Peyer's patch (tissue), 4 donors: Measurements from ENCODE around the gene TACC2. TPM values are rescaled to one million over a fixed set of nuclear protein-coding genes. Genes with fewer than 3 reads are reported as not detected.

Experiments
- DNase-seq, 3 donors: peaks; one replicate each; pipeline ENCODE4 v3.0.0-alpha.2; 2017 to 2019
- H3K27ac ChIP-seq, 4 donors: fragments of 200-600 bp; sonication (generic); one replicate each; pipeline ENCODE4 v1.5.1; 2016 to 2019
- H3K27me3 ChIP-seq, 2 donors: fragments of 200-600 bp; sonication (generic); one replicate each; pipeline ENCODE4 v1.5.1; 2019
- H3K36me3 ChIP-seq, 3 donors: fragments of 200-600 bp; sonication (generic); one replicate each; pipeline ENCODE4 v1.5.1; 2016 to 2019
- H3K4me1 ChIP-seq, 4 donors: fragments of 200-600 bp; sonication (generic); one replicate each; pipeline ENCODE4 v1.5.1; 2016 to 2019
- H3K4me3 ChIP-seq, 4 donors: fragments of 200-600 bp; sonication (generic); 1 replicate in 3 of 4; 2 replicates in 1 of 4; pipeline ENCODE4 v1.5.1; 2016 to 2019; ENCODE audit warnings: mild to moderate bottlenecking in 1 of 4
- H3K9me3 ChIP-seq, 4 donors: fragments of 200-600 bp; sonication (generic); one replicate each; pipeline ENCODE4 v1.5.1; 2016 to 2019; ENCODE audit warnings: mild to moderate bottlenecking in 1 of 4
- POLR2A ChIP-seq, 2 donors: fragments of 450-650 bp; IDR thresholded peaks; one replicate each; pipeline ENCODE4 v1.5.1; 2017; ENCODE audit warnings: antibody characterized with exemption in 2 of 2, mild to moderate bottlenecking in 2 of 2, moderate library complexity in 2 of 2
- total RNA-seq, 4 donors: library from RNA; depleted of rRNA; stranded (reverse); fragments of >200 nt; gene quantifications; one replicate each; pipeline ENCODE4 v1.1.0, GENCODE V29; 2016
- TF ChIP-seq, protein P1 (sequence below), 6 experiments: fragments of 450-650 bp in 4 of 6; fragments of 200-600 bp in 2 of 6; sonication (generic) in 1 of 6; IDR thresholded peaks; one replicate each; pipeline ENCODE4 v1.5.1; 2017 to 2019; ENCODE audit warnings: antibody characterized with exemption in 6 of 6, mild to moderate bottlenecking in 3 of 6, moderate library complexity in 1 of 6

TACC2 gene
- total RNA-seq, 4 donors from 2014 or later: 91.6 to 140 (median 109) TPM

DNA sequence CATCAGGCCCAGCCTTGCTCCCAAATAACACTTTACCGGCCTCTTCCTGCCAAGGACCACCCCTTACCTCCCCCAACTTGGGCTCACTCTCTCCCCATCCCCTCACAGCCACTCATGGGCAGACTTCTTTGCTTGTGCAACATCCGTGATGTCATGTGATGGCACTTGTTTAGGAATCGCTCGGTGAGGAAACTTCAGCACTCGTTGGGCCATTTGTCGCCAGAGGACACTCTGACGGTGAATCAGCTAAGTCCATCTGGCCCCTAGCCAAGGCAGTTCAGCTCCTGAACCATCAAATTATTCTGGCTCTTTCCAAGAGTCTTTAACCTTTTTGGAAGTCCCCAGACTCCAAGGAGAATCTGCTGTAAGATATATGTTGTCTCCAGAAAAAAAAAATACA, 301.4 kb downstream of the TACC2 start:
- Histone ChIP-seq H3K4me1 (no peaks in the 10 kb centered on the region), H3K27ac (no peak overlapping the region), H3K4me3 (no peak overlapping the region), H3K36me3 (no peaks in the 10 kb centered on the region), H3K9me3 (no peaks in the 10 kb centered on the region), H3K27me3 (no peaks in the 10 kb centered on the region)
- TF ChIP-seq POLR2A (IDR thresholded peaks at IDR 0.05): no peak
- TF ChIP-seq, protein P1, sequence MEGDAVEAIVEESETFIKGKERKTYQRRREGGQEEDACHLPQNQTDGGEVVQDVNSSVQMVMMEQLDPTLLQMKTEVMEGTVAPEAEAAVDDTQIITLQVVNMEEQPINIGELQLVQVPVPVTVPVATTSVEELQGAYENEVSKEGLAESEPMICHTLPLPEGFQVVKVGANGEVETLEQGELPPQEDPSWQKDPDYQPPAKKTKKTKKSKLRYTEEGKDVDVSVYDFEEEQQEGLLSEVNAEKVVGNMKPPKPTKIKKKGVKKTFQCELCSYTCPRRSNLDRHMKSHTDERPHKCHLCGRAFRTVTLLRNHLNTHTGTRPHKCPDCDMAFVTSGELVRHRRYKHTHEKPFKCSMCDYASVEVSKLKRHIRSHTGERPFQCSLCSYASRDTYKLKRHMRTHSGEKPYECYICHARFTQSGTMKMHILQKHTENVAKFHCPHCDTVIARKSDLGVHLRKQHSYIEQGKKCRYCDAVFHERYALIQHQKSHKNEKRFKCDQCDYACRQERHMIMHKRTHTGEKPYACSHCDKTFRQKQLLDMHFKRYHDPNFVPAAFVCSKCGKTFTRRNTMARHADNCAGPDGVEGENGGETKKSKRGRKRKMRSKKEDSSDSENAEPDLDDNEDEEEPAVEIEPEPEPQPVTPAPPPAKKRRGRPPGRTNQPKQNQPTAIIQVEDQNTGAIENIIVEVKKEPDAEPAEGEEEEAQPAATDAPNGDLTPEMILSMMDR (IDR thresholded peaks at IDR 0.05): no peak
- no peak for DNase-seq

DNA sequence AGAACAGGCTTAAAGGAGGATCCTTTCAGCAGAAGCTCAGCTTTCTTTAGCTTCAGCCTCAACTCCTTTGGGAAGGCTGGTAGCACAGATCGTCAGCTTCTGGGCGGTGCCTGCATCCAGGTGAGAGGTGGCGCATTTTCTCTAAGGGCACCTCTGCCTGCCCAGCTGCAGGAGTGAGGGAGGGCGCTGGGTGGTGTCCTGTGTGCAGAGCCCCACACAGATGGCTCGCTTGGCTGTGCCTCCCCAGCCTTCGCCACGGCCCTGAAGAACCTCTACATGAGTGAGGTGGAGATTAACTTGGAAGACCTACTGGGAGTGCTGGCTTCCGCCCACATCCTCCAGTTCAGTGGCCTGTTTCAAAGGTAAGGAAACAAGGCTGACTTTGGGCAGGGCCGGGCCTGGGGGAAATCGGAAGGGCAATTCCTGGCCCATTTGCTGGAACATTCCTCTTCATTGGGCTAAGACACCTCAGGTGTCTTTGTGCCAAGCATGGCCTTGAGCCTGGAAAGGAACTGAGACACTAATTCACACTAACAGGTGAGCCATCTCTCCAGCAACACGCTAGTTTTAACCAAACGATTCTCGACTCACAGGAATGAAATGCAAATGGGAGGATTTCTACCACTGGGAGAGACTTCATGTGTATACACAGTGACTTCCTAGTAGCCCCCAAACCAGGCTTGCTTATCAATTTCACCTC, 302.0 kb downstream of the TACC2 start:
- no peaks in the 10 kb centered on the region for H3K36me3 ChIP-seq
- no peaks in the 10 kb centered on the region for H3K27me3 ChIP-seq
- DNase-seq: no peak
- no peak overlapping the region for H3K27ac ChIP-seq
- H3K9me3 ChIP-seq: no peaks in the 10 kb centered on the region
- TF ChIP-seq, protein P1 (IDR thresholded peaks at IDR 0.05): no peak
- TF ChIP-seq POLR2A (IDR thresholded peaks at IDR 0.05): no peak
- H3K4me1 ChIP-seq: no peaks in the 10 kb centered on the region
- no peak overlapping the region for H3K4me3 ChIP-seq

DNA sequence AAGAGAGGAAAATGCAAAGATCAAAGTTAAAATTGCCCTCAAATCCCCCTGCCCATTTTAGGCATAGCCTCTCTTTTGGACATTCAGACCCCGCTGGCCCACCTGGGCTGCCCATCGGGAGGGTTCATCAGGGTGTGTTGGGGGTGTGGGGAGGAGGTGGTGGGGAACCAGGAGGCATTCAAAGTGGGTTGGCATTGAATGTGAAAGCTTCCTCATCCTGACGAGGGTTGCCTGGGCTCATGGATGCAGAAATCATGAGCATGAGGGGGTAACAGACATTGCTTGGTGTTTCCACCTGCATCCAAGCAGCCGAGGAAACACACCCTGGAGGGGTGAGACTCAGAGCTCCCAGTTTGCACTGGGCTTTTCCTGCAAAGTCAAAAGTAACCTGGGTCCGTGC, 302.8 kb downstream of the TACC2 start:
- Histone ChIP-seq H3K4me1 (no peaks in the 10 kb centered on the region), H3K36me3 (no peaks in the 10 kb centered on the region), H3K4me3 (no peak overlapping the region), H3K27me3 (no peaks in the 10 kb centered on the region), H3K9me3 (no peaks in the 10 kb centered on the region), H3K27ac (no peak overlapping the region)
- DNase-seq: no peak
- TF ChIP-seq POLR2A (IDR thresholded peaks at IDR 0.05): no peak
- TF ChIP-seq, protein P1 (IDR thresholded peaks at IDR 0.05): no peak

DNA sequence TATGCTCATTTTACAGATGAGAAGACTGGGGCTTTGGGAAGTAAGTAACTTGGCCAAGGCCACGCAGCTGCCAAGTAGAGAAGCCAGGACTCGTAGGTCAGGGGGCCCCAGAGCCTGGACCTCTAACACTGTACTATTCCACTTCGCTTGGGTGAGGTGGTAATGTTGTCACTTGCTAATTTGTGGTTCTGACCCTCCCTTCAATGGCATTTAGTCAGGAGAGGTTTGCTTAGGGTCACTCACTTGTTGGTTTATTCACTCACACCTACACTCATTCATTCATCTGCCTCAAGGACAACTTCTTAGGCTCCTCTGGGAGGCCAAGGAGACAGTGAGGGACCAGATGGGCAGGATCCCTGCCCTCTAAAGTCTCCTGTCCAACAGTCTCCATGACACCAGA, 303.4 kb downstream of the TACC2 start:
- no peak overlapping the region for H3K27ac ChIP-seq
- no peaks in the 10 kb centered on the region for H3K36me3 ChIP-seq
- no peaks in the 10 kb centered on the region for H3K9me3 ChIP-seq
- H3K4me3 ChIP-seq: no peak overlapping the region
- no peaks in the 10 kb centered on the region for H3K4me1 ChIP-seq
- H3K27me3 ChIP-seq: no peaks in the 10 kb centered on the region
- no peak for DNase-seq
- TF ChIP-seq, protein P1 (IDR thresholded peaks at IDR 0.05): no peak
- TF ChIP-seq POLR2A (IDR thresholded peaks at IDR 0.05): no peak

DNA sequence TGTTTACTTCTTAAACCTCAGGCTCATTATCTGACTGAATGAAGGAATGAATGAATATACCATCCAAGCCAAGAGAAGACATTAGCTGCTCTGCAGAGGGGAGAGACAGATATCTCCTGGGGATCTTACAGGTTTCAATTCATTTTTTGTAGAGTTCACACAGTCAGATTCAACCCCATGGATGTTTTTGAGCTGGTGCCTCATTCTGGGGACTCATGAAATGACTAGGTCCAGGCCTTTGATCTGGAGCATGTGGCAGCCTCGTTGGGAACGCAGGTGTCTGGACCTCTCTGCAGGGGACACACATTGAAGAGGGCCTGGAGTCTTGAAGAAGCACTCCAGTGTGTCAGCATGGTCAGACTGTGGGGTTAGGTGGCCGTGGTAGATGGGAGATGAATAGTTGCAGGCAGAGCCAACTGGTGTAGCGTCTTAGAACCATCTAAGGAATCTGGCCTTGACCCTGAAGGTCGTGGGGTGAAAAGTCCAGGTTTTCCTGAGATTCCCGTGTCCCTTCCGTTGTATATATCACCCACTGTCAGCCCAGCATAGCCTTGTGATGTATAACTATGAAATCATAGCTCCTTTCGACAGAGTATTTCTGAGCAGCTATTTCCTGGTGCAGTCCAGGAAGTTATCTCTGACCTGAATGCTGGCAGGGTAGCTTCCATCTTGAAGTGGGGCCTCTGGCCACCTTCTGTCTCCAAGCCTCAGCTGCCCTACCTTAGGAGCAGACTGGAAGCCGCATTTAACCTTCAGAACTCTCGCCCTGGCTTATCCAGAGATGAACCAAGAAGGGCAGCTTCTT, 304.4 kb downstream of the TACC2 start:
- TF ChIP-seq, protein P1 (IDR thresholded peaks at IDR 0.05): no peak
- TF ChIP-seq POLR2A (IDR thresholded peaks at IDR 0.05): no peak
- no peak overlapping the region for H3K27ac ChIP-seq
- DNase-seq: no peak

More for the DNA sequence above, 304.4 kb downstream of the TACC2 start:
- Histone ChIP-seq H3K27me3 (no peaks in the 10 kb centered on the region), H3K9me3 (no peaks in the 10 kb centered on the region), H3K4me3 (no peak overlapping the region), H3K4me1 (no peaks in the 10 kb centered on the region), H3K36me3 (no peaks in the 10 kb centered on the region)
